Measurements from ENCODE around the gene AMER3.

The AMER3 gene

GRCh38 chr2:130806370-130806769, 51.0 kb downstream of the AMER3 start:
- Histone ChIP-seq H3K27ac (no peak overlapping the region), H3K9me3 (ENCODE audit: control insufficient read depth, low read length) (no peaks in the 10 kb centered on the region), H3K4me3 (ENCODE audit: low read depth, low read length) (no peak overlapping the region), H3K4me2 (ENCODE audit: low read length) (no peak overlapping the region), H3K9ac (no peak overlapping the region), H3K4me1 (peaks cover 4% of the 10 kb centered on the region), H3K36me3 (ENCODE audit: control insufficient read depth, insufficient read depth, low read length) (no peaks in the 10 kb centered on the region), H2AFZ (no peak overlapping the region), H3K79me2 (no peaks in the 10 kb centered on the region), H3K27me3 (ENCODE audit: control insufficient read depth, insufficient read depth, low read length) (no peaks in the 10 kb centered on the region)
- TF ChIP-seq CTCF (IDR thresholded peaks at IDR 0.05): no peak

GRCh38 chr2:130807659-130808385, 52.5 kb downstream of the AMER3 start:
- no peak overlapping the region for H2AFZ ChIP-seq
- no peak overlapping the region for H3K9ac ChIP-seq
- H3K36me3 ChIP-seq (ENCODE audit: control insufficient read depth, insufficient read depth, low read length): no peaks in the 10 kb centered on the region
- no peak overlapping the region for H3K4me3 ChIP-seq (ENCODE audit: low read depth, low read length)
- peaks cover 4% of the 10 kb centered on the region for H3K4me1 ChIP-seq
- H3K27me3 ChIP-seq (ENCODE audit: control insufficient read depth, insufficient read depth, low read length): no peaks in the 10 kb centered on the region
- no peaks in the 10 kb centered on the region for H3K9me3 ChIP-seq (ENCODE audit: control insufficient read depth, low read length)
- no peak for TF ChIP-seq CTCF (IDR thresholded peaks at IDR 0.05)
- H3K4me2 ChIP-seq (ENCODE audit: low read length): no peak overlapping the region
- H3K79me2 ChIP-seq: no peaks in the 10 kb centered on the region
- no peak overlapping the region for H3K27ac ChIP-seq

- H3K4me3 ChIP-seq (ENCODE audit: low read depth, low read length): no peak overlapping the region
- no peak for TF ChIP-seq CTCF (IDR thresholded peaks at IDR 0.05)
Observed at GRCh38 chr2:130808482-130809268, 53.3 kb downstream of the AMER3 start.

GRCh38 chr2:130810490-130810889, 55.1 kb downstream of the AMER3 start:
- no peaks in the 10 kb centered on the region for H3K36me3 ChIP-seq (ENCODE audit: control insufficient read depth, insufficient read depth, low read length)
- no peaks in the 10 kb centered on the region for H3K79me2 ChIP-seq
- TF ChIP-seq CTCF (IDR thresholded peaks at IDR 0.05): no peak
- no peak overlapping the region for H3K9ac ChIP-seq
- no peak overlapping the region for H3K4me2 ChIP-seq (ENCODE audit: low read length)
- H3K4me3 ChIP-seq (ENCODE audit: low read depth, low read length): no peak overlapping the region
- H3K27me3 ChIP-seq (ENCODE audit: control insufficient read depth, insufficient read depth, low read length): no peaks in the 10 kb centered on the region
- no peak overlapping the region for H2AFZ ChIP-seq
- H3K9me3 ChIP-seq (ENCODE audit: control insufficient read depth, low read length): no peaks in the 10 kb centered on the region
- peaks cover 4% of the 10 kb centered on the region for H3K4me1 ChIP-seq
- no peak overlapping the region for H3K27ac ChIP-seq

More at GRCh38 chr2:130808482-130809268, 53.3 kb downstream of the AMER3 start:
- H3K9ac ChIP-seq: no peak overlapping the region
- H3K27ac ChIP-seq: no peak overlapping the region
- no peaks in the 10 kb centered on the region for H3K36me3 ChIP-seq (ENCODE audit: control insufficient read depth, insufficient read depth, low read length)
- H2AFZ ChIP-seq: no peak overlapping the region
- H3K27me3 ChIP-seq (ENCODE audit: control insufficient read depth, insufficient read depth, low read length): no peaks in the 10 kb centered on the region
- H3K4me2 ChIP-seq (ENCODE audit: low read length): no peak overlapping the region
- no peaks in the 10 kb centered on the region for H3K79me2 ChIP-seq
- H3K9me3 ChIP-seq (ENCODE audit: control insufficient read depth, low read length): no peaks in the 10 kb centered on the region
- H3K4me1 ChIP-seq: peaks cover 4% of the 10 kb centered on the region

Data from parathyroid adenoma (tissue), 2 donors.